Gastroesophageal sphincter (tissue), 4 donors: ENCODE data around the gene MRPL20. TPM values are rescaled to one million over a fixed set of nuclear protein-coding genes. Genes with fewer than 3 reads are reported as not detected.

Source experiments
- ATAC-seq: fragments of 150-250 bp; one replicate; pipeline ENCODE4 v1.9.1; 2016; ENCODE audit warnings: mild to moderate bottlenecking, moderate library complexity
- H3K27ac ChIP-seq, 4 donors: fragments of 200-600 bp; sonication (generic) in 3 of 4; 1 replicate in 3 of 4; 2 replicates in 1 of 4; pipeline ENCODE4 v1.5.1; 2016 to 2019
- H3K27me3 ChIP-seq: fragments of 200-600 bp; sonication (generic); one replicate; pipeline ENCODE4 v1.5.1; 2019
- H3K36me3 ChIP-seq, 2 donors: fragments of 200-600 bp; sonication (generic); one replicate each; pipeline ENCODE4 v1.5.1; 2019; ENCODE audit warnings: control low read depth in 1 of 2
- H3K4me1 ChIP-seq, 3 donors: fragments of 200-600 bp; sonication (generic); 1 replicate in 2 of 3; 2 replicates in 1 of 3; pipeline ENCODE4 v1.5.1; 2016 to 2019; ENCODE audit warnings: control low read depth in 2 of 3
- H3K4me3 ChIP-seq, 2 donors: fragments of 200-600 bp; sonication (generic); one replicate each; pipeline ENCODE4 v1.5.1; 2019; ENCODE audit warnings: mild to moderate bottlenecking in 1 of 2, moderate library complexity in 1 of 2
- H3K9me3 ChIP-seq, 3 donors: fragments of 200-600 bp; sonication (generic); one replicate each; pipeline ENCODE4 v1.5.1; 2017 to 2019; ENCODE audit warnings: control low read depth in 2 of 3
- EP300 ChIP-seq: sonication (generic); formaldehyde crosslinking; IDR thresholded peaks from one replicate; pipeline ENCODE4 v1.6.1; 2017; ENCODE audit warnings: antibody characterized with exemption, mild to moderate bottlenecking
- POLR2A ChIP-seq, 2 donors: fragments of 450-650 bp; IDR thresholded peaks; one replicate each; pipeline ENCODE4 v1.6.1; 2017; ENCODE audit warnings: antibody characterized with exemption in 2 of 2, mild to moderate bottlenecking in 2 of 2, moderate library complexity in 1 of 2
- POLR2AphosphoS5 ChIP-seq: sonication (generic); formaldehyde crosslinking; IDR thresholded peaks from one replicate; pipeline ENCODE4 v1.6.1; 2017; ENCODE audit warnings: antibody characterized with exemption
- WGBS, 2 donors: methylation state at CpG; one replicate each; pipeline ENCODE4 v1.1.5; 2018; ENCODE audit warnings: low coverage in 1 of 2; 5-methylcytosine and 5-hydroxymethylcytosine counted together
- total RNA-seq, 4 donors: library from RNA; depleted of rRNA; stranded (reverse); fragments of >200 nt; gene quantifications; one replicate each; pipeline ENCODE4 v1.1.0, GENCODE V29; 2016
- TF ChIP-seq, protein P1 (sequence below), 4 experiments: fragments of 200-600 bp in 2 of 4; fragments of 450-650 bp in 2 of 4; sonication (generic) in 1 of 4; IDR thresholded peaks; one replicate each; pipeline ENCODE4 v1.5.1; 2017 to 2019; ENCODE audit warnings: antibody characterized with exemption in 4 of 4, mild to moderate bottlenecking in 2 of 4, moderate library complexity in 2 of 4

MRPL20 gene
- total RNA-seq, 4 donors from 2014 or later, result 121 to 215 (median 159) TPM

DNA sequence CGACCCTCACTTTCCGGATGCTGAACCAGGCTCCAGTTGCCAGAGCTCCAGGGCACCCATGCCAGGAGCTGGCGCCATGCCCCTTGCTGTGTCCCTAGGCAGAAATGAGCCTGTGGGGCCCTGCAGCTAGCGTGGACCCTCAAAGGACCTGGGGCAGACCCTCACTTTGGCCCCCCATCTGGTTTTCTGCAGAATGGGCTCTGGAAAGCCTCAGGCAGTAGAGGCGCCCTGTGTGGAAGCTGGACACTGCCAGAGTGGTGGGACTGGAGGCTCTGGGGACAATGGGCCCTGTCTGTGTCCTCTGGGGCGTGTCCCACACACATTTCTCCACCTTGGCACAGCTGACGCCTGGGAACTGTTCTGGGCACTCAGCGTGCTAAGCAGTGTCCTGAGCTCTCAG, 25.8 kb downstream of the MRPL20 start:
- no CpG with 5 or more reads among the region's 8 CpGs for WGBS, 2 donors
- no peak for ATAC-seq
- Histone ChIP-seq H3K27ac (no peak overlapping the region), H3K27me3 (no peaks in the 10 kb centered on the region), H3K4me1 (peaks cover 0 to under 1% (median 0%) of the 10 kb centered on the region in 3 donors), H3K9me3 (no peaks in the 10 kb centered on the region), H3K36me3 (peaks cover 0 to 33% of the 10 kb centered on the region in 2 donors), H3K4me3 (no peak overlapping the region)
- TF ChIP-seq, protein P1, sequence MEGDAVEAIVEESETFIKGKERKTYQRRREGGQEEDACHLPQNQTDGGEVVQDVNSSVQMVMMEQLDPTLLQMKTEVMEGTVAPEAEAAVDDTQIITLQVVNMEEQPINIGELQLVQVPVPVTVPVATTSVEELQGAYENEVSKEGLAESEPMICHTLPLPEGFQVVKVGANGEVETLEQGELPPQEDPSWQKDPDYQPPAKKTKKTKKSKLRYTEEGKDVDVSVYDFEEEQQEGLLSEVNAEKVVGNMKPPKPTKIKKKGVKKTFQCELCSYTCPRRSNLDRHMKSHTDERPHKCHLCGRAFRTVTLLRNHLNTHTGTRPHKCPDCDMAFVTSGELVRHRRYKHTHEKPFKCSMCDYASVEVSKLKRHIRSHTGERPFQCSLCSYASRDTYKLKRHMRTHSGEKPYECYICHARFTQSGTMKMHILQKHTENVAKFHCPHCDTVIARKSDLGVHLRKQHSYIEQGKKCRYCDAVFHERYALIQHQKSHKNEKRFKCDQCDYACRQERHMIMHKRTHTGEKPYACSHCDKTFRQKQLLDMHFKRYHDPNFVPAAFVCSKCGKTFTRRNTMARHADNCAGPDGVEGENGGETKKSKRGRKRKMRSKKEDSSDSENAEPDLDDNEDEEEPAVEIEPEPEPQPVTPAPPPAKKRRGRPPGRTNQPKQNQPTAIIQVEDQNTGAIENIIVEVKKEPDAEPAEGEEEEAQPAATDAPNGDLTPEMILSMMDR (IDR thresholded peaks at IDR 0.05), result no peak
- no peak for TF ChIP-seq POLR2AphosphoS5
- no peak for TF ChIP-seq POLR2A (IDR thresholded peaks at IDR 0.05)
- no peak for TF ChIP-seq EP300

DNA sequence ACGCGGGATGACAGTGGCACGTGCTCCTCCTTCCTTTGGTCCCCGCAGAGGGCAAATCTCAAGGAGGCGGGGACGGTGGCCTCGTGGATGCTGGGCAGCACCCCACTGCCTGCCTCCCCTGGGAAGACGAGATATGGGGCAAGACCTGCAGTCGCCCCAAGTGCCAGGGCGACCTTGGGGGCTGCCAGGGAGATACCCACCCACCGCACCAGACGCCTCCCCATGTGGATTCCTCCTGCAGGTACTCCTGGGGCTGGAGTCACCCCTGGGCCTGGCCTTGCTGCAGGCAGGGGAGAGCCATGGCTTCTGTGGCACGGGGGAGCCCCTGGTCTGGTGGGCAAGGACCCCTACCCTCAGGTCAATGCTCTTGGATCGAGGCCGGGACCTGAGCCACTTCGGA, 26.2 kb downstream of the MRPL20 start:
- Histone ChIP-seq H3K4me1 (peaks cover 0 to 5% (median 3%) of the 10 kb centered on the region in 3 donors), H3K4me3 (no peak overlapping the region), H3K27me3 (no peaks in the 10 kb centered on the region), H3K9me3 (no peaks in the 10 kb centered on the region), H3K36me3 (peaks cover 0 to 29% of the 10 kb centered on the region in 2 donors), H3K27ac (no peak overlapping the region)
- WGBS, 2 donors, result no CpG with 5 or more reads among the region's 16 CpGs
- TF ChIP-seq POLR2A (IDR thresholded peaks at IDR 0.05) (no peak), EP300 (no peak), POLR2AphosphoS5 (no peak)
- TF ChIP-seq, protein P1 (IDR thresholded peaks at IDR 0.05), result no peak
- ATAC-seq, result no peak

DNA sequence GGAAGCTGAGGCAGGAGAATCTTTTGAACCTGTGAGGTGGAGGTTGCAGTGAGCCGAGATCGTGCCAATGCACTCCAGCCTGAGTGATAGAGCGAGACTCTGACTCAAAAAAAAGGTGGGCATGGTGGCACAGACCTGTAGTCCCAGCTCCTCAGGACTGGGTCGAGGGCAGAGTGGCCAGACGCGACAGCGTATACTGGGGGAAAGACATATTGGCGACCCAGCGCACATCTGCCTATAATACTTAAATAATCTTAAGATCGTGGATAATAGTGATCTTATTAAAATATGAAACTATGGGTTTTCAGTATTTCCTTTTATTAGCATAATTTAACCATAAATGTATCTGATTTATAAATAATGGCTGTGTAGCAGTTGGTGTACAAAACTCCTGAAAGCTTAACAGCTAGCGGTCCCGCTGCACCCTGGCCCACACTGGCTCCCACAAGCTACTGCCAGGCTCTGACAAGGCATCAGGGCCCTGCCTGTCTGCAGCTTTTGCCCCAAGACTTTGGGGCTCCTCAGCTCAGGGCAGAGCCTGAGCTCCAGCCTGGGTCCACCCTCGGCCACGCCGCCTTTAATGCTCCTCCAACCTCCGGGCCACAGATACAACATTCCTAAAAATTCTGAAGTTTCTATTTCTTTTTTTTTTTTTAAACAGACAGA, 29.4 kb downstream of the MRPL20 start:
- H3K9me3 ChIP-seq, result no peaks in the 10 kb centered on the region
- TF ChIP-seq, protein P1 (IDR thresholded peaks at IDR 0.05), result no peak
- TF ChIP-seq EP300 (no peak), POLR2A (IDR thresholded peaks at IDR 0.05) (no peak), POLR2AphosphoS5 (no peak)
- H3K27ac ChIP-seq, result no peak overlapping the region
- H3K27me3 ChIP-seq, result no peaks in the 10 kb centered on the region
- peaks cover 0 to 29% of the 10 kb centered on the region in 2 donors for H3K36me3 ChIP-seq
- ATAC-seq, result no peak
- WGBS, 2 donors, result 91 to 94% methylated on average over 13 to 16 of the region's 16 CpGs
- peaks cover 0 to 29% (median 17%) of the 10 kb centered on the region in 3 donors for H3K4me1 ChIP-seq
- no peak overlapping the region for H3K4me3 ChIP-seq

DNA sequence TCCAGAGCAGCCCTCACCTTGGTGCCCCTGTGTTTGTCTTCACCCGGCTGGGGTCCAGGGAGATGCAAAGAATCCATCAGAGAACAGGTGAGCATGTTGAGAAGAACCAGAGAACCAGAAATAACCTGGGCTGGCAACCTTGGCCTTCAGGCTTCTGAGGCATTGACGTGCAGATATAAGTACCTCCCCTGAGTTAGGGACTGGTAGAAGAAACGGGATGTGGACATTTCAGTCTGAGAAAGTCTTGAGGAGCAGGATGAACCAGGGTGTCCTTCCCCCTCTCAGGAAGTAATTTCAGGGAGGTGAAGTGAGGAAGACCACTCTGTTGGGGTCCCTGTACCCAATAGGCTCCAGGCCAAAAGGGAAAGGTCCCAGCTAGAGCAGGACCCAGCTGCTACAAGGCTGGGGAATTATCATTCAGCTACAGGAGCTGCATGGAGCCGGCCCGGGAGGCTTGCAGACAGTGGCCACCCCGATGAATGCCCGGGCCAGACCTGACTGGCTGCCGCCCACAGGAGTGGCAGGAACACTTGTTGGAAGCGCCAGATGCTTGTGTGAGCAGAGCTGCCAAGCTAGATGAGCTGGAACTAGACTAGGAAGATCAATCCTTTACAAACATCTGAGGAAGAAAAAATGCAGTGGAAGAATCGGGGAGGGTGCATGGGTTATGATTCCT, 30.4 kb downstream of the MRPL20 start:
- Histone ChIP-seq H3K9me3 (no peaks in the 10 kb centered on the region), H3K27me3 (no peaks in the 10 kb centered on the region), H3K4me3 (no peak overlapping the region), H3K27ac (peak overlapping the region in 2 of 4 donors; percentile 95 to 97), H3K36me3 (peaks cover 0 to 29% of the 10 kb centered on the region in 2 donors), H3K4me1 (peaks cover 0 to 38% (median 25%) of the 10 kb centered on the region in 3 donors)
- no peak for TF ChIP-seq POLR2AphosphoS5
- TF ChIP-seq EP300, result no peak
- no peak for TF ChIP-seq POLR2A (IDR thresholded peaks at IDR 0.05)
- TF ChIP-seq, protein P1 (IDR thresholded peaks at IDR 0.05), result no peak
- WGBS, 2 donors, result 70 to 83% methylated on average over 1 to 4 of the region's 10 CpGs
- no peak for ATAC-seq
